Heart right ventricle (tissue), 16 donors: ENCODE measurements around the gene PER1. TPM values are rescaled to one million over a fixed set of nuclear protein-coding genes. Genes with fewer than 3 reads are reported as not detected.
A peak's percentile ranks its signal among the peaks of the same experiment; 100 is the strongest.
"Not testable (repeated sequence)": the region's sequence is repeated elsewhere in the genome, so short reads cannot be mapped to it uniquely, and the experiment has no call there.

Experiments used
- ATAC-seq, 8 donors: fragments of 200-7000 bp; cut with Tn5 transposase; one replicate each; pipeline ENCODE4 v1.9.1; 2020; ENCODE audit warnings: mild to moderate bottlenecking in 8 of 8, moderate library complexity in 8 of 8, moderate number of reproducible peaks in 1 of 8
- DNase-seq, 2 donors: peaks; one replicate each; pipeline ENCODE4 v3.0.0-alpha.2; 2020
- H3K27ac ChIP-seq, 10 donors: fragments of 200-600 bp; sonication (generic) in 2 of 10; one replicate each; pipeline versions ENCODE4 v1.5.0 to v1.8.0; 2020 to 2022; ENCODE audit warnings: mild to moderate bottlenecking in 3 of 10
- H3K27me3 ChIP-seq, 7 donors: fragments of 200-600 bp; one replicate each; pipeline ENCODE4 v1.8.0; 2021 to 2022; ENCODE audit warnings: mild to moderate bottlenecking in 2 of 7
- H3K36me3 ChIP-seq, 9 donors: fragments of 200-600 bp; sonication (generic) in 1 of 9; one replicate each; pipeline versions ENCODE4 v1.5.0 to v1.8.0; 2020 to 2022; ENCODE audit warnings: mild to moderate bottlenecking in 2 of 9
- H3K4me1 ChIP-seq, 9 donors: fragments of 200-600 bp; sonication (generic) in 1 of 9; one replicate each; pipeline versions ENCODE4 v1.5.0 to v1.8.0; 2020 to 2022; ENCODE audit warnings: mild to moderate bottlenecking in 4 of 9
- H3K4me3 ChIP-seq, 10 donors: fragments of 200-600 bp; sonication (generic) in 2 of 10; one replicate each; pipeline versions ENCODE4 v1.5.0 to v1.8.0; 2020 to 2022; ENCODE audit warnings: mild to moderate bottlenecking in 7 of 10, moderate library complexity in 2 of 10
- H3K9me3 ChIP-seq, 11 donors: fragments of 200-600 bp in 10 of 11; sonication (generic) in 2 of 11; one replicate each; pipeline versions ENCODE4 v1.5.0 to v1.8.0; 2013 to 2022; ENCODE audit warnings: mild to moderate bottlenecking in 2 of 11, control low read depth in 1 of 11, moderate library complexity in 1 of 11
- WGBS, 2 donors: extraction: QIAGEN DNeasy Blood & Tissue Kit; methylation state at CpG; one replicate each; pipeline ENCODE4 v1.1.7; 2013; ENCODE audit warnings: inconsistent platforms in 1 of 2; 5-methylcytosine and 5-hydroxymethylcytosine counted together
- intact Hi-C, 10 donors: fragments of 100-400 bp; cut with DNase I; formaldehyde crosslinking; loops; one replicate each; pipeline versions ENCODE4 v1.11.1 to v1.14.2; 2022
- polyA plus RNA-seq, 2 donors: library from polyadenylated mRNA; stranded (reverse); fragments of 200-250 nt; gene quantifications; one replicate each; pipeline ENCODE4 v1.2.3, GENCODE V29; 2013
- total RNA-seq, 10 donors: library from RNA; stranded (reverse); fragmentation: NEBNext Ultra II Directional in 3 of 10; extraction: Animal tissue kit (Norgen Biotek cat#: 25700) in 3 of 10; gene quantifications; one replicate each; pipeline versions ENCODE4 v1.2.1 to v1.2.4, GENCODE V29; 2021 to 2023
- TF ChIP-seq, protein P1 (sequence below), 9 donors: fragments of 200-600 bp; sonication (generic) in 2 of 9; IDR thresholded peaks; one replicate each; pipeline versions ENCODE4 v1.5.0 to v1.8.0; 2021 to 2022; ENCODE audit warnings: antibody characterized with exemption in 9 of 9, mild to moderate bottlenecking in 5 of 9, moderate library complexity in 1 of 9
- donor health status: Arrhythmogenic right ventricular cardiomyopathy.
- donor health status: ischemic (EF 13 %, LVEDD 7.1; RV severe dilation, severe dysfunction).
- donor health status: healthy with polysubstance abuse.
- donor health status: DM: no; HTN: yes; CAD: no.
- donor health status: DM: no; HTN: no; CAD: no.
- donor health status: ischemic (EF 25% LVEDD 6.9; RV normal size, moderate dysfunction).
- donor health status: ischemic (EF 25% LVEDD 5.7; RV mildly dilated, moderate dysfunction).
- donor health status: healthy.
- donor health status: DM: yes; HTN: yes; CAD: no.
- donor health status: Ischemic cardiomyopathy.
- donor health status: ischemic (EF 35%, LVEDD 5.7; RV mildly dilated, moderate dysfunction).
- donor health status: nonischemic (EF 11% LVEDD 7.7; RV severe dilation, severe dysfunction).
- donor health status: DM: yes; HTN: yes; CAD: no.
- donor health status: PGD.
- donor health status: ischemic (EF 29% LVEDD 5.4; RV normal size, mild dysfunction).
- donor health status: nonischemic (EF 23%, LVEDD 6.1; RV moderate dilation, normal function).

PER1 gene
- total and polyA plus RNA-seq, 12 donors, result 37.4 to 154 (median 115) TPM

DNA sequence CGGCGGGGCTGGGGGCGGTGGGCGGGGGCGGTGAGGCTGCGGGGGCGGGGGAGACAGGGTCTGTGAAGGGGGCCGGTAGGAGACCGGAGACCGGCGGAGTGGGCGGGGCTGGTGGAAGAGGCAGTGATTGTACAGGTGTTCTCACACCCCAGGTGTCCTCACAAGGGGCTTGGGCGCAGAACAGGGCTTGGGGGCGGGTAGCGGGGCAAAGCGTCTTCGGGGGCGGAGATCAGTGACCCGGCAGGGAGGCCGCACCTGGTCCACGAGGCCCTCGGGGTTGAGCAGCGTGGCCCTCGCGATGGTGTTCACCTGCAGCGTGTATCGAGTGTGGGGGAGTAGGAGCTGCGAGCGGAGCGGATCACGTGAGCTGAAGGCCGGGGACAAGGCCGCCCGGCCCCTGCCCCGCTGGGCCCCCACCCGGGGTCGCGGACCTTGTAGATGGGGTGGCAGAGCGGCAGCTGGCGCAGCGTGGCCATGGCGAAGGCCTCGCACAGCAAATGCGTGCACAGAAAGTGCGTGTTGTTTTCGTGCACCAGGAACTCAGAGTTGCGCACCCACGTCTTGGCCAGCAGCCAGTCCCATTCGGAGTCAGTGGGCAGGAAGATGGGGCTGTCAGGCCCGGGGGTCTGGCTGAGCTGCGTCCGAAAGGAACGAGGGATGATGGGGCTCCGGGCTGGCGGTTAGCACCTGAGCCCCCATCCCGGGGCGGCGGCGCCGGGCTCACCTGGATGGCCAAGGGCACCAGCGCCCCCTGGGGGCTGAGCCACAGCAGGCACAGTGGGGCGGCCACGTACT is 42.3 kb downstream of the PER1 start:
- peak in 1 of 2 donors; percentile 59 for DNase-seq
- intact Hi-C loops, result loop anchor here in 2 of 10 donors (5.0 to 10.0 kb wide), 2 partner anchors 48 to 175 kb away; partner anchors contain the start of gene RANGRF (in 1 of the 2)
- peaks cover 10 to 67% (median 59%) of the 10 kb centered on the region in 7 donors for H3K27me3 ChIP-seq
- TF ChIP-seq, protein P1, sequence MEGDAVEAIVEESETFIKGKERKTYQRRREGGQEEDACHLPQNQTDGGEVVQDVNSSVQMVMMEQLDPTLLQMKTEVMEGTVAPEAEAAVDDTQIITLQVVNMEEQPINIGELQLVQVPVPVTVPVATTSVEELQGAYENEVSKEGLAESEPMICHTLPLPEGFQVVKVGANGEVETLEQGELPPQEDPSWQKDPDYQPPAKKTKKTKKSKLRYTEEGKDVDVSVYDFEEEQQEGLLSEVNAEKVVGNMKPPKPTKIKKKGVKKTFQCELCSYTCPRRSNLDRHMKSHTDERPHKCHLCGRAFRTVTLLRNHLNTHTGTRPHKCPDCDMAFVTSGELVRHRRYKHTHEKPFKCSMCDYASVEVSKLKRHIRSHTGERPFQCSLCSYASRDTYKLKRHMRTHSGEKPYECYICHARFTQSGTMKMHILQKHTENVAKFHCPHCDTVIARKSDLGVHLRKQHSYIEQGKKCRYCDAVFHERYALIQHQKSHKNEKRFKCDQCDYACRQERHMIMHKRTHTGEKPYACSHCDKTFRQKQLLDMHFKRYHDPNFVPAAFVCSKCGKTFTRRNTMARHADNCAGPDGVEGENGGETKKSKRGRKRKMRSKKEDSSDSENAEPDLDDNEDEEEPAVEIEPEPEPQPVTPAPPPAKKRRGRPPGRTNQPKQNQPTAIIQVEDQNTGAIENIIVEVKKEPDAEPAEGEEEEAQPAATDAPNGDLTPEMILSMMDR (IDR thresholded peaks at IDR 0.05), result peak; percentile 42 to 91 (median 78)
- H3K4me3 ChIP-seq, result peak overlapping the region in 6 of 10 donors; percentile 2 to 37 (median 20)
- ATAC-seq, result peak; percentile 57 to 74 (median 66)
- H3K27ac ChIP-seq, result no peak overlapping the region
- H3K9me3 ChIP-seq, result no peaks in the 10 kb centered on the region
- no peaks in the 10 kb centered on the region for H3K36me3 ChIP-seq
- peaks cover 0 to 14% (median 7%) of the 10 kb centered on the region in 9 donors for H3K4me1 ChIP-seq
- WGBS, 2 donors, result 10 to 12% methylated on average over 63 of the region's 63 CpGs

DNA sequence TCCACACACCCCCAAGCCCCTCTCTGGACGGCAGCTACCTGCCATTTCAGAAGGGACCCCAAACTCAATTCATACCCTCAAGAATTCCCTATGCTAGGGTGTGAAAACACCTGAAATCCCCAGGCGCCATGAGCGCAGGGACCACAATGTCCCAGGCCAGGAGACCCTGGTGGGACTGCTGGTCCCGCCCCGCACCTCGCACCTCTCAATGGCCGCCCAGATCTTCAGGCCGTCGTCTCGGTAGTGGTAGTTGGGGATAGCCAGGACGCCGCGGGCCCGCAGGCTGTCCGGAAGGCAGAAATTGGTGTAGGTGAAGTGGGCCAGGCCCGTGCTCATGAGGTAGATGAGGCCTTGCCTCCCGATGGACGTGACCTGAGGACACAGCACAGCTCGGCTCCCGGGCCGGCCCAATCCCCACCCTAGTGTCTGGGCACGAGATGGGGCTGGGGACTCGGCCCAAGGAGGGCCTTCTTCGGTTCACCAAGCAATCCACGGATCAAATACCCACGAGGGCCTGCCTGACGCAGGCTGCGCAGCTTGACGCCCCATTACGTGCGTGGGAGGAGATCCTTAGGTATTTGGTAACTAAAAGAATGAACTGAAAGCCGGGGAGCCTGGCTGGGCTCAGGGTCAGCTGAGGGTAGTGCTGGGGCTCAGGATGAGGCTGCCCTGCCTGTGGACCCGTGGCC is 43.1 kb downstream of the PER1 start:
- H3K4me3 ChIP-seq, result no peak overlapping the region
- WGBS, 2 donors, result 81 to 85% methylated on average over 33 of the region's 33 CpGs
- peaks cover 10 to 61% (median 53%) of the 10 kb centered on the region in 7 donors for H3K27me3 ChIP-seq
- no peak for DNase-seq
- no peaks in the 10 kb centered on the region for H3K9me3 ChIP-seq
- ATAC-seq, result no peak
- peaks cover 0 to 14% (median 7%) of the 10 kb centered on the region in 9 donors for H3K4me1 ChIP-seq
- no peaks in the 10 kb centered on the region for H3K36me3 ChIP-seq
- TF ChIP-seq, protein P1 (IDR thresholded peaks at IDR 0.05), result no peak
- no peak overlapping the region for H3K27ac ChIP-seq
- intact Hi-C loops, result loop anchor here in 1 of 10 donors (10.0 kb wide), 1 partner anchor 176 kb away; the partner anchor contains the start of gene RANGRF

DNA sequence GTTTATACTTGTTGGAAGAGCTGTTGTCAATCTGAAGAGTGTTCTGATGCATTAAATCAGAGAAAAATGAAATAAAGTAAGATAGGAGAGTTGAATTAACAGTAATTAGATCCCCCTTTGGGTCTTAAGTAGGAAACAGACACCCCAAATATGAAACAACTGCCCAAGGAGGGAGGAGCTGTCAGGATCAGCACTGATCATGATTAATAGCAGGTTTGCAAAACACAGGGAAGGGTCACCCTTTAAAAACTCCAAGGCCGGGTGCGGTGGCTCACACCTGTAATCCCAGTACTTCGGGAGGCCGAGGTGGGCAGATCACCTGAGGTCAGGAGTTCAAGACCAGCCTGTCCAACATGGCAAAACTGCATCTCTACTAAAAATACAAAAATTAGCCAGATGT is 45.2 kb downstream of the PER1 start:
- not testable (repeated sequence) for H3K9me3 ChIP-seq, H3K4me3 ChIP-seq, DNase-seq, H3K36me3 ChIP-seq, H3K27ac ChIP-seq, ATAC-seq
- H3K27me3 ChIP-seq, result peaks cover 10 to 40% (median 36%) of the 10 kb centered on the region in 7 donors
- 89 to 95% methylated on average over 4 of the region's 4 CpGs for WGBS, 2 donors
- intact Hi-C loops, result loop anchor here in 1 of 10 donors (10.0 kb wide), 1 partner anchor 178 kb away; the partner anchor contains the start of gene RANGRF
- peaks cover 0 to 14% (median 7%) of the 10 kb centered on the region in 9 donors for H3K4me1 ChIP-seq

DNA sequence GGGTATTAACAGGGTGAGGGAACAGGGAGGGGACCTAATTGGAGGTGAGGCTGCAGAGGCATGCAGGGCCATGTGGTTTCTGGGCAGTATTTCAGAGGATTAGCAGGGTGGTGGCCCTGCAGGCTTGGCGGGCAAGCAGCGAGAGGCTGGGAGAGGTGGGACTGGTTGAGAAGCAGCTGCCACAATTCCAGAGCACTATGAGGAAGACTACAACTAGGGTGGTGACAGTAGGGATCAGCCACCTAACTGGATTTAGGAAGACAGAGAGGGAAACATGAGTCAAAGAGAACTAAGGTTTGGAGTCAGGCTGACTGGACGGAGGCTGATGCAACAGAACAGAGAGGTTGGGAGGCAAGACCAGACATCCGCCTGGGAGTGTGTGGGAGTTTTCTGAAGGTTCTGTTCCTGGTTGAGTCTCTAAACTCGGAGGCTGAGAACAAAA is 46.2 kb downstream of the PER1 start:
- intact Hi-C loops, result loop anchor here in 1 of 10 donors (10.0 kb wide), 1 partner anchor 179 kb away; the partner anchor contains the start of gene RANGRF
- no peaks in the 10 kb centered on the region for H3K36me3 ChIP-seq
- TF ChIP-seq, protein P1 (IDR thresholded peaks at IDR 0.05), result no peak
- peaks cover 0 to 14% (median 7%) of the 10 kb centered on the region in 9 donors for H3K4me1 ChIP-seq
- no peak overlapping the region for H3K27ac ChIP-seq
- no peaks in the 10 kb centered on the region for H3K9me3 ChIP-seq
- WGBS, 2 donors, result 68 to 69% methylated on average over 5 of the region's 5 CpGs
- H3K27me3 ChIP-seq, result peaks cover 10 to 30% (median 26%) of the 10 kb centered on the region in 7 donors
- no peak for ATAC-seq
- no peak for DNase-seq
- H3K4me3 ChIP-seq, result no peak overlapping the region
